Bronchial epithelial cell (primary cell): ENCODE data around the gene SLAIN1. TPM values are rescaled to one million over a fixed set of nuclear protein-coding genes. Genes with fewer than 3 reads are reported as not detected.
"Not testable (repeated sequence)": the region's sequence is repeated elsewhere in the genome, so short reads cannot be mapped to it uniquely, and the experiment has no call there.

Experiments used
- DNase-seq: peaks from one replicate; pipeline ENCODE4 v3.0.0-alpha.2; 2010; ENCODE audit warnings: low read depth
- FAIRE-seq: peaks from 2 replicates; lab custom pipeline; 2011; peaks lifted over from hg19 to GRCh38; lab: Jason Lieb, UNC
- H3K27me3 ChIP-seq: 2 replicates; pipeline ENCODE4 v1.5.1; 2011; ENCODE audit warnings: low read length; ENCODE audit not compliant: control insufficient read depth, insufficient read depth
- H3K36me3 ChIP-seq: 2 replicates; pipeline ENCODE4 v1.5.1; 2011; ENCODE audit warnings: low read length; ENCODE audit not compliant: control insufficient read depth, insufficient read depth
- H3K4me3 ChIP-seq: 2 replicates; pipeline ENCODE4 v1.5.1; 2011; ENCODE audit warnings: mild to moderate bottlenecking, low read depth, low read length, control low read depth
- CTCF ChIP-seq: IDR thresholded peaks from 2 replicates; pipeline ENCODE4 v1.5.1; 2011; ENCODE audit warnings: mild to moderate bottlenecking, moderate library complexity, low read length, control low read depth, inconsistent platforms; ENCODE audit not compliant: insufficient read depth, severe bottlenecking
- total RNA-seq: library from RNA; depleted of rRNA; stranded (reverse); fragments of >200 nt; gene quantifications from 2 replicates; pipeline ENCODE4 v1.2.1, GENCODE V29; 2014

Gene SLAIN1
- under 0.01 TPM in 1 of 2 replicates, not detected in the other for total RNA-seq

- no peak for DNase-seq
- H3K36me3 ChIP-seq, result no peaks in the 10 kb centered on the region
These were observed at the start of gene SLAIN1 for GRCh38 chr13:77697217-77698103. TSS of gene SLAIN1 (plus strand) at chr13:77697687. CDS start at chr13:77697914, 227 bp downstream.

GRCh38 chr13:77650409-77650808 lies 47.1 kb upstream of the SLAIN1 start:
- Histone ChIP-seq H3K4me3 (no peak overlapping the region), H3K36me3 (no peaks in the 10 kb centered on the region), H3K27me3 (no peaks in the 10 kb centered on the region)
- TF ChIP-seq CTCF, result no peak
- DNase-seq (no peak), FAIRE-seq (no peak)

More at GRCh38 chr13:77697217-77698103, at the start of gene SLAIN1:
- no peak for FAIRE-seq
- no peak for TF ChIP-seq CTCF
- Histone ChIP-seq H3K27me3 (peaks cover 24% of the 10 kb centered on the region), H3K4me3 (peak within 1 kb of the TSS; percentile 34)

- no peaks in the 10 kb centered on the region for H3K27me3 ChIP-seq
- FAIRE-seq (no peak), DNase-seq (no peak)
- H3K36me3 ChIP-seq, result no peaks in the 10 kb centered on the region
- no peak for TF ChIP-seq CTCF
- no peak overlapping the region for H3K4me3 ChIP-seq
These were observed 44.2 kb upstream of the SLAIN1 start for GRCh38 chr13:77653301-77653700.

GRCh38 chr13:77660016-77660415 lies 37.5 kb upstream of the SLAIN1 start:
- not testable (repeated sequence) for H3K4me3 ChIP-seq, H3K27me3 ChIP-seq, H3K36me3 ChIP-seq, FAIRE-seq, DNase-seq

- Histone ChIP-seq H3K4me3 (no peak overlapping the region), H3K27me3 (no peaks in the 10 kb centered on the region), H3K36me3 (no peaks in the 10 kb centered on the region)
- no peak for FAIRE-seq
- DNase-seq, result no peak
- TF ChIP-seq CTCF, result no peak
These were observed 36.6 kb upstream of the SLAIN1 start for GRCh38 chr13:77660841-77661250.

- not testable (repeated sequence) for H3K36me3 ChIP-seq, H3K4me3 ChIP-seq, DNase-seq, H3K27me3 ChIP-seq, FAIRE-seq
These were observed 35.2 kb upstream of the SLAIN1 start for GRCh38 chr13:77662301-77662700.

GRCh38 chr13:77662831-77663230 lies 34.7 kb upstream of the SLAIN1 start:
- not testable (repeated sequence) for FAIRE-seq, H3K4me3 ChIP-seq, H3K36me3 ChIP-seq, H3K27me3 ChIP-seq, DNase-seq
